Ishikawa (cell line): ENCODE results near the gene CD300LF.

ENCODE experiments used
- CEBPB ChIP-seq: IDR thresholded peaks from 2 replicates; pipeline ENCODE4 v1.6.1; 2012
- CREB1 ChIP-seq: IDR thresholded peaks from 2 replicates; pipeline ENCODE4 v1.6.1; 2012; ENCODE audit warnings: low read depth
- EP300 ChIP-seq: IDR thresholded peaks from 2 replicates; pipeline ENCODE4 v1.6.1; 2012; ENCODE audit warnings: borderline replicate concordance
- FOXM1 ChIP-seq: IDR thresholded peaks from 2 replicates; pipeline ENCODE4 v1.6.1; 2012; ENCODE audit warnings: low read depth, borderline replicate concordance
- MAX ChIP-seq: IDR thresholded peaks from 2 replicates; pipeline ENCODE4 v1.6.1; 2012
- NFIC ChIP-seq: IDR thresholded peaks from 2 replicates; pipeline ENCODE4 v1.6.1; 2012
- RAD21 ChIP-seq: IDR thresholded peaks from 2 replicates; pipeline ENCODE4 v1.6.1; 2012; ENCODE audit warnings: low read depth
- REST ChIP-seq: IDR thresholded peaks from 2 replicates; pipeline ENCODE4 v1.6.1; 2012; ENCODE audit warnings: low read depth, mild to moderate bottlenecking
- TAF1 ChIP-seq: IDR thresholded peaks from 2 replicates; pipeline ENCODE4 v1.6.1; 2012; ENCODE audit warnings: low read depth, mild to moderate bottlenecking
- TCF12 ChIP-seq: IDR thresholded peaks from 2 replicates; pipeline ENCODE4 v1.6.1; 2012; ENCODE audit warnings: low read depth
- TEAD4 ChIP-seq: IDR thresholded peaks from 2 replicates; pipeline ENCODE4 v1.6.1; 2012
- USF1 ChIP-seq: IDR thresholded peaks from 2 replicates; pipeline ENCODE4 v1.6.1; 2012
- YY1 ChIP-seq: IDR thresholded peaks from 2 replicates; pipeline ENCODE4 v1.6.1; 2012; ENCODE audit warnings: low read depth

GRCh38 chr17:74744349-74744713 is 31.6 kb upstream of the CD300LF start:
- TF ChIP-seq TEAD4 (no peak), REST (no peak), CEBPB (no peak), TAF1 (no peak), EP300 (no peak), RAD21 (no peak), YY1 (no peak), FOXM1 (no peak), MAX (no peak), TCF12 (no peak), USF1 (no peak), NFIC (no peak), CREB1 (no peak)
